K562 (cell line): ENCODE data around the gene SMURF1. TPM values are rescaled to one million over a fixed set of nuclear protein-coding genes. Genes with fewer than 3 reads are reported as not detected.
A peak's percentile ranks its signal among the peaks of the same experiment; 100 is the strongest.

Source experiments
- CBFA2T2 ChIP-seq: fragments of 450-650 bp; conservative IDR thresholded peaks from 2 replicates; pipeline ENCODE4 v1.6.1; 2017; ENCODE audit warnings: mild to moderate bottlenecking
- FOS ChIP-seq: IDR thresholded peaks from 3 replicates; pipeline ENCODE4 v1.6.1; 2011; ENCODE audit not compliant: insufficient read length; ENCODE audit errors: extremely low read depth
- GATAD2B ChIP-seq: fragments of 450-650 bp; IDR thresholded peaks from 2 replicates; pipeline ENCODE4 v1.6.1; 2017; ENCODE audit warnings: mild to moderate bottlenecking, borderline replicate concordance
- HDAC3 ChIP-seq: fragments of 450-650 bp; IDR thresholded peaks from 2 replicates; pipeline ENCODE4 v1.6.1; 2018; ENCODE audit warnings: borderline replicate concordance, mild to moderate bottlenecking, moderate library complexity; ENCODE audit not compliant: partially characterized antibody
- NFYB ChIP-seq: IDR thresholded peaks from 2 replicates; pipeline ENCODE4 v1.6.1; 2011; ENCODE audit warnings: mild to moderate bottlenecking, moderate library complexity; ENCODE audit not compliant: insufficient read length; ENCODE audit errors: extremely low read depth
- NR4A1 ChIP-seq, 2 experiments: fragments of 250-450 bp in 1 of 2; fragments of 450-650 bp in 1 of 2; sonication (Bioruptor Pico) in 1 of 2; IDR thresholded peaks; 2 replicates each; pipeline versions ENCODE4 v1.4.0 to v1.6.1; 2016 to 2020; ENCODE audit warnings: mild to moderate bottlenecking in 2 of 2, missing compliant biosample characterization in 1 of 2, missing genetic modification characterization in 1 of 2, moderate library complexity in 1 of 2
- POLR2A ChIP-seq: fragments of 450-650 bp; conservative IDR thresholded peaks from 2 replicates; pipeline ENCODE4 v1.6.1; 2016
- PRDM10 ChIP-seq: fragments of 450-650 bp; IDR thresholded peaks from 2 replicates; pipeline ENCODE4 v1.6.1; 2018; ENCODE audit not compliant: partially characterized antibody
- RNF2 ChIP-seq: sonication (generic); IDR thresholded peaks from 2 replicates; pipeline ENCODE4 v1.6.1; 2016
- SMC3 ChIP-seq: conservative IDR thresholded peaks from 2 replicates; pipeline ENCODE4 v1.6.1; 2011; ENCODE audit warnings: low read depth, low read length, improper control_type of control experiment; ENCODE audit not compliant: insufficient read depth
- SOX6 ChIP-seq: fragments of 450-650 bp; IDR thresholded peaks from 2 replicates; pipeline ENCODE4 v1.6.1; 2014; ENCODE audit warnings: mild to moderate bottlenecking
- STAT5A ChIP-seq: IDR thresholded peaks from 2 replicates; pipeline ENCODE4 v1.6.1; 2012; ENCODE audit warnings: low read length, inconsistent platforms, borderline replicate concordance
- TBP ChIP-seq: optimal IDR thresholded peaks from 2 replicates; pipeline ENCODE3; 2011; ENCODE audit warnings: low read depth, low read length, improper control_type of control experiment
- THAP12 ChIP-seq: fragments of 250-450 bp; sonication (Bioruptor Pico); IDR thresholded peaks from 2 replicates; pipeline ENCODE4 v1.9.0; 2021; ENCODE audit warnings: mild to moderate bottlenecking, inconsistent platforms
- THAP7 ChIP-seq: fragments of 250-450 bp; sonication (Bioruptor Pico); IDR thresholded peaks from 2 replicates; pipeline ENCODE4 v1.5.0; 2021
- U2AF2 ChIP-seq: fragments of 200-400 bp; formaldehyde crosslinking; optimal IDR thresholded peaks from 2 replicates; pipeline ENCODE3; 2017; ENCODE audit warnings: low read depth, mild to moderate bottlenecking, low read length
- ZBTB34 ChIP-seq: fragments of 250-450 bp; sonication (Bioruptor Pico); IDR thresholded peaks from 2 replicates; pipeline ENCODE4 v1.8.0; 2021; ENCODE audit warnings: mild to moderate bottlenecking, moderate library complexity
- ZNF134 ChIP-seq: fragments of 250-450 bp; sonication (Bioruptor Pico); conservative IDR thresholded peaks from 2 replicates; pipeline ENCODE4 v1.4.0; 2020
- polyA plus RNA-seq, 8 experiments: library from polyadenylated mRNA; depleted of rRNA in 4 of 8; stranded (reverse) in 5 of 8; unstranded in 3 of 8; fragments of >200 nt; fragmentation: Nextera tagmentation in 2 of 8; fragmentation: Illumina TruSeq in 1 of 8; extraction: Ambion mirVana in 2 of 8; extraction: Trizol in 1 of 8; gene quantifications; 2 replicates each; pipeline versions ENCODE4 v1.2.1 to v1.2.3, GENCODE V29; 2011 to 2014; ENCODE audit warnings: inconsistent platforms in 1 of 8, missing spikeins in 1 of 8
- total RNA-seq, 7 experiments: library from RNA; depleted of rRNA in 6 of 7; stranded (reverse); fragments of >200 nt in 6 of 7; fragmentation: Illumina TruSeq in 2 of 7; extraction: Trizol in 2 of 7; gene quantifications; 2 replicates each; pipeline versions ENCODE4 v1.2.1 to v1.2.3, GENCODE V29; 2011 to 2021; ENCODE audit warnings: low replicate concordance in 1 of 7

Gene SMURF1
- total and polyA plus RNA-seq, 9 of the 15 experiments (the other 6 are each of a cell fraction or from before 2014, with no cell fraction given): 1.0 to 20.1 (median 12.6) TPM

GRCh38 chr7:99143853-99144672, at the start of gene SMURF1 (continued):
- TF ChIP-seq POLR2A: peak; percentile 86
- TF ChIP-seq NR4A1 (CRISPR knock-in tag; IDR thresholded peaks at IDR 0.05): peak; percentile 63; the same call in 1 of the 2 replicates
- peak; percentile 35; the same call in 1 of the 2 replicates for TF ChIP-seq NR4A1 (tag; IDR thresholded peaks at IDR 0.05)
- no peak for TF ChIP-seq SOX6
- TF ChIP-seq ZBTB34 (CRISPR knock-in tag): no peak
- TF ChIP-seq ZNF134: no peak
- no peak for TF ChIP-seq FOS
- TF ChIP-seq NFYB: no peak
- TF ChIP-seq CBFA2T2: no peak
- no peak for TF ChIP-seq U2AF2
- TF ChIP-seq THAP7 (CRISPR knock-in tag): no peak
- TF ChIP-seq SMC3: no peak
- TF ChIP-seq TBP: peak; percentile 41
- no peak; the same call in none of the 2 replicates for TF ChIP-seq RNF2
- TF ChIP-seq HDAC3: no peak
- 0 out of 2 replicates have a peak, but pooled peaks have one; percentile 43 for TF ChIP-seq GATAD2B
- no peak for TF ChIP-seq THAP12
- TF ChIP-seq PRDM10: no peak
- TF ChIP-seq STAT5A: no peak
